Measurements from ENCODE around the gene XRCC1. TPM values are rescaled to one million over a fixed set of nuclear protein-coding genes. Genes with fewer than 3 reads are reported as not detected.
A peak's percentile ranks its signal among the peaks of the same experiment; 100 is the strongest.

The XRCC1 gene
- total and polyA plus RNA-seq, 2 of the 4 experiments (the other 2 are of a cell fraction), result 12.5 to 21.3 TPM

DNA sequence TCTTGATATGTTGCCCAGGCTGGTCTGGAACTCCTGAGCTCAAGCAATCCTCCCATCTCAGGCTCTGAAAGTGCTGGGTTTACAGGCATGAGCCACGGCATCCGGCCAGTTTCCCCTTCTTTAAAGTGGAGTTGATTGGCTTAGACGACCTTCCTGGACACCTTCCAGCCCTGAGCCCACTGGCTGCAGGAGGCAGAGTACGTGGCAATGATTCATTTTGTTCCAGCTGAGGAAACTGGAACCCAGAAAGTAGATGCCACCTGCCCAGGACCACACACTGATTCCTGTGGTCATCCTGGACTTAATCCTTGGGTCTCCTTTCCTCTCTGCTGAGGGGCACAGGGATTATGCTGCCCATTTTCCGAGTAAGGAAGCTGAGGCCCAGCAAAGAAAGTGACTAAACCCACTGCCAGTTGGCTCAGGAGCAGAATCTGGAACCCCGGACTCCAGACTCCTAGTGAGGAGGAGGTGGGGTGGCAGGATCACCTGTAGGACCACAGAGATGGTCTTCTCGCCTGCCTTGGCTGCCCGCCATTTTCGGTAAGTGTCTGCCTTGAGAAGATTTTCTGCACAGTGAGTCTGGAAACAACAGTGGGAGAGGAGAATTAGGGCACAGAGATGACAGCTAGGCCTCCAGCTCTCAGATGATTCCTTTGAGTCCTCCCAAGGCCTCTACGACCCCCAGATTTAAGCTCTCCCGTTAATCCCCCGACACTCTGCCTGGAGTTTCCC, 737 bp downstream of the XRCC1 start:
- peak overlapping the region; percentile 88 for H2AK5ac ChIP-seq (ENCODE audit: low read depth, low read length)
- peaks cover 5% of the 10 kb centered on the region for H3K4me1 ChIP-seq (ENCODE audit: control insufficient read depth, insufficient read depth, low read length)
- H3K9me1 ChIP-seq (ENCODE audit: insufficient read depth, low read length), result peaks cover 6% of the 10 kb centered on the region; the same call in 1 of the 2 replicates
- ChIA-PET POLR2A (ENCODE audit: unreplicated experiment) (no interaction called here), CTCF (interaction anchor here (1.0 kb wide), 1 partner anchor 19 kb away, joined by 3 read pairs; no protein-coding TSS in a partner anchor)
- WGBS, 2 experiments (ENCODE audit: extremely low coverage in 2 of 2, insufficient read length in 1 of 2), result 24% methylated on average over 3 of the region's 12 CpGs; no CpG with 5 or more reads in 1 of the 2 experiments
- no peak overlapping the region for H2BK20ac ChIP-seq (ENCODE audit: low read depth, low read length)
- peak overlapping the region; percentile 98 for H2AFZ ChIP-seq (replicated peaks; ENCODE audit: low read length, poor library complexity)
- no peak overlapping the region for H3K18ac ChIP-seq (ENCODE audit: low read depth, low read length)
- no peak for ATAC-seq (ENCODE audit: low read depth)
- BruUV-seq (replicated peaks), result no TSS peak
- H3K27ac ChIP-seq (ENCODE audit: insufficient read depth, low read length), result peak overlapping the region; percentile 90
- peak overlapping the region; percentile 95 for H3K14ac ChIP-seq (replicated peaks; ENCODE audit: low read depth, low read length)
- peak overlapping the region; percentile 71 for H3K4me2 ChIP-seq (ENCODE audit: low read depth, low read length)
- H2BK5ac ChIP-seq (ENCODE audit: low read depth, low read length, poor library complexity, severe bottlenecking), result peak overlapping the region; percentile 82
- peak overlapping the region; percentile 54 for H4K91ac ChIP-seq (ENCODE audit: insufficient read depth, low read depth, low read length)
- peak overlapping the region; percentile 96 for H3K9ac ChIP-seq (ENCODE audit: low read depth, low read length)
- 0 out of 2 replicates have a peak overlapping the region, but pooled peaks have one; percentile 57 for H2BK120ac ChIP-seq (ENCODE audit: low read depth, low read length)
- H4K5ac ChIP-seq (ENCODE audit: low read depth, low read length), result no peak overlapping the region; the same call in 1 of the 2 replicates
- in situ Hi-C loops (cut with MboI; ENCODE audit: low sequenced_read_pairs) (no loop called here), dilution Hi-C loops (cut with HindIII; ENCODE audit: low sequenced_read_pairs, unreplicated experiment) (no loop called here), intact Hi-C loops (cut with micrococcal nuclease) (loop anchor here (1.0 kb wide), 1 partner anchor 22 kb away; the partner anchor contains the start of genes IRGQ and ZNF576)
- no peaks in the 10 kb centered on the region for H3K9me3 ChIP-seq (ENCODE audit: control insufficient read depth, insufficient read depth, low read length)
- peaks cover 27 to 52% of the 10 kb centered on the region in 2 experiments for H3K79me1 ChIP-seq (ENCODE audit: low read depth in 1 of 2, low read length in 2 of 2)
- H3K27me3 ChIP-seq (ENCODE audit: control insufficient read depth, insufficient read depth, low read length), result no peaks in the 10 kb centered on the region
- peak overlapping the region; percentile 78 to 92; a peak in 3 of 4 replicates for H4K8ac ChIP-seq (ENCODE audit: low read depth in 2 of 2, low read length in 2 of 2)
- H3K36me3 ChIP-seq (ENCODE audit: control insufficient read depth, insufficient read depth, low read length), result 0 out of 2 replicates have a peak, but pooled peaks cover 1% of the 10 kb centered on the region
- H2BK15ac ChIP-seq (ENCODE audit: low read depth, low read length), result no peak overlapping the region
- H3K56ac ChIP-seq (ENCODE audit: extremely low read depth, insufficient read depth, low read length), result peak overlapping the region; percentile 74; the same call in 1 of the 2 replicates
- H2AK9ac ChIP-seq (replicated peaks; ENCODE audit: low read depth, low read length, poor library complexity), result peak overlapping the region; percentile 94
- peak overlapping the region; percentile 71 for H3K4me3 ChIP-seq (ENCODE audit: insufficient read depth, low read depth, low read length)
- no peaks in the 10 kb centered on the region for H4K20me1 ChIP-seq (ENCODE audit: insufficient read depth, low read length)
- peak overlapping the region; percentile 96 for H3K4ac ChIP-seq (ENCODE audit: low read depth, low read length)
- DNase-seq, result peak; percentile 35
- peak overlapping the region; percentile 66; the same call in 1 of the 2 replicates for H3K23ac ChIP-seq (ENCODE audit: low read depth, low read length)
- TF ChIP-seq USF2 (IDR thresholded peaks at IDR 0.05; ENCODE audit: low read depth, low read length) (no peak), CTCF (conservative IDR thresholded peaks at IDR 0.05; ENCODE audit: low read depth, low read length) (no peak), BHLHE40 (IDR thresholded peaks at IDR 0.05; ENCODE audit: low read depth, low read length) (no peak), ELK1 (IDR thresholded peaks at IDR 0.05; ENCODE audit: borderline replicate concordance, low read depth, low read length) (no peak), FOS (IDR thresholded peaks at IDR 0.05; ENCODE audit: low read depth, low read length) (no peak), RFX5 (IDR thresholded peaks at IDR 0.05; ENCODE audit: low read depth, low read length) (no peak), NFE2L2 (IDR thresholded peaks at IDR 0.05; ENCODE audit: low read depth, low read length) (no peak), MXI1 (IDR thresholded peaks at IDR 0.05; ENCODE audit: borderline replicate concordance, low read depth, low read length) (no peak), SMC3 (IDR thresholded peaks at IDR 0.05; ENCODE audit: low read depth, low read length) (no peak), MAZ (IDR thresholded peaks at IDR 0.05; ENCODE audit: borderline replicate concordance, low read depth, low read length) (no peak), MAFK (IDR thresholded peaks at IDR 0.05; ENCODE audit: low read depth, low read length) (no peak), RCOR1 (IDR thresholded peaks at IDR 0.05; ENCODE audit: insufficient replicate concordance, low read length) (no peak), CEBPB (IDR thresholded peaks at IDR 0.05; ENCODE audit: low read depth, low read length) (no peak)
